Fibroblast of the aortic adventitia (primary cell): ENCODE measurements around the gene NT5DC1. TPM values are rescaled to one million over a fixed set of nuclear protein-coding genes. Genes with fewer than 3 reads are reported as not detected.

Experiments
- DNase-seq: peaks from one replicate; pipeline ENCODE4 v3.0.0-alpha.2; 2010; ENCODE audit warnings: low read depth
- H3K4me3 ChIP-seq: 2 replicates; pipeline ENCODE4 v1.5.1; 2011; ENCODE audit warnings: low read depth, mild to moderate bottlenecking, control low read depth, low read length, moderate library complexity
- total RNA-seq: library from RNA; depleted of rRNA; stranded (reverse); fragments of >200 nt; gene quantifications from 2 replicates; pipeline ENCODE4 v1.2.3, GENCODE V29; 2012; ENCODE audit warnings: low replicate concordance
- TF ChIP-seq, protein P1 (sequence below): IDR thresholded peaks from 2 replicates; pipeline ENCODE4 v1.5.1; 2011; ENCODE audit warnings: mild to moderate bottlenecking, low read length, control low read depth, inconsistent platforms; ENCODE audit not compliant: insufficient read depth

NT5DC1 gene
- total RNA-seq, 1 donor: 7.2 TPM

DNA sequence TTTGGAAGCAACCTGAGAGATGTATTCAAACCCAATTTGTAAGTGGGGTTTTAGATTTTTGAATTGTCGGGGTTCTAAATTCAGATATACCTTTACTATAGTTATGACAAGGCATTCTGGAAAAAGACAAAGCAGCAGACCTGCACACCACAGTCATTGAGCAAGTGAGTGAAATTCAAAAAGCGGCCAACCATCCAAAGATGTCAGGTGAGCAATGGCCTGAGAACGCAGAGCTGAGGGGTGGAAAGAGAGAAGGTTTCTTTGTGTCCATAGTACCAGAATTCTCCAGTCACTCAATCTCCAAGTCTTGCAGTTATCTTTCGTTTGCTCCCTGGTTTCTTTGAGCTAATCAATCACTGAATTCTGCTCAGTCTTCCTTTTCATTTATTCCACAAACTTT, 38.2 kb upstream of the NT5DC1 start:
- H3K4me3 ChIP-seq: no peak overlapping the region
- TF ChIP-seq, protein P1, sequence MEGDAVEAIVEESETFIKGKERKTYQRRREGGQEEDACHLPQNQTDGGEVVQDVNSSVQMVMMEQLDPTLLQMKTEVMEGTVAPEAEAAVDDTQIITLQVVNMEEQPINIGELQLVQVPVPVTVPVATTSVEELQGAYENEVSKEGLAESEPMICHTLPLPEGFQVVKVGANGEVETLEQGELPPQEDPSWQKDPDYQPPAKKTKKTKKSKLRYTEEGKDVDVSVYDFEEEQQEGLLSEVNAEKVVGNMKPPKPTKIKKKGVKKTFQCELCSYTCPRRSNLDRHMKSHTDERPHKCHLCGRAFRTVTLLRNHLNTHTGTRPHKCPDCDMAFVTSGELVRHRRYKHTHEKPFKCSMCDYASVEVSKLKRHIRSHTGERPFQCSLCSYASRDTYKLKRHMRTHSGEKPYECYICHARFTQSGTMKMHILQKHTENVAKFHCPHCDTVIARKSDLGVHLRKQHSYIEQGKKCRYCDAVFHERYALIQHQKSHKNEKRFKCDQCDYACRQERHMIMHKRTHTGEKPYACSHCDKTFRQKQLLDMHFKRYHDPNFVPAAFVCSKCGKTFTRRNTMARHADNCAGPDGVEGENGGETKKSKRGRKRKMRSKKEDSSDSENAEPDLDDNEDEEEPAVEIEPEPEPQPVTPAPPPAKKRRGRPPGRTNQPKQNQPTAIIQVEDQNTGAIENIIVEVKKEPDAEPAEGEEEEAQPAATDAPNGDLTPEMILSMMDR: no peak
- DNase-seq: no peak

DNA sequence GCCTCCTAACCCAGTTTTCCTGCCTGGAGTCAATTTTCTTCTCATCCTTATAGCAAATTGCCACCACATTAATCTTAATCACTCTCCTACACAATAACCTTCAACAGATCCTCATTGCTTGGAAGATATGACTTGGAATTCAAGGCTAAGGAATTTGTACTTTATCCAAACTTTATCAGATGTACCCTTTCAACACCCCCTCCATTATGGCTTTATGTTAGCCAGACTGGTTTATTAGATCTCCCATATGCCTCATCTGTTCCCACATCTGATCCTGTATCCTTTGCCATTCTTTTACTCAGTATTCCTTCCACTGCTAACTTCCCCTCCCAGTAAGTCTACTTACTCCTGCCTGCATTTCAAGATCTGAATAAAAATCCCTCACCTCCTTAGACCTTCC, 36.0 kb upstream of the NT5DC1 start:
- peak; percentile 45 for DNase-seq
- H3K4me3 ChIP-seq: no peak overlapping the region
- TF ChIP-seq, protein P1: no peak

DNA sequence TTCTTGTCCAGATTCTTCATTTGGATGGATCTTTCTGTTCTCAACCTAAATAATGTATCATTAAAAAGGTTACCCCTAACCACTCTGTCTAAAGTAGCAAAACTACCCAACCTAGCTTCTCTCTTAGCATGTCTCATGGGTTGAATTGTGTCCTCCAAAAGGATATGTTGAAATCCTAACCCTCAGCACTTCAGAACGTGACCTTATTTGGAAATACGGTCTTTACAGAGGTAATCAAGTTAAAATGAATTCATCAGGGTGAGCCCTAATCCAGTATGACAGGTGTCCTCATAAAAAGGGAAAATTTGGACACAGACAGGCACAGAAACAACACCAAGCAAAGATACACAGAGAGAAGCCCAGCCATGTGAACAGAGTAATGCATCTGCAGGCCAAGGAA, 33.9 kb upstream of the NT5DC1 start:
- TF ChIP-seq, protein P1: no peak
- H3K4me3 ChIP-seq: no peak overlapping the region
- no peak for DNase-seq

DNA sequence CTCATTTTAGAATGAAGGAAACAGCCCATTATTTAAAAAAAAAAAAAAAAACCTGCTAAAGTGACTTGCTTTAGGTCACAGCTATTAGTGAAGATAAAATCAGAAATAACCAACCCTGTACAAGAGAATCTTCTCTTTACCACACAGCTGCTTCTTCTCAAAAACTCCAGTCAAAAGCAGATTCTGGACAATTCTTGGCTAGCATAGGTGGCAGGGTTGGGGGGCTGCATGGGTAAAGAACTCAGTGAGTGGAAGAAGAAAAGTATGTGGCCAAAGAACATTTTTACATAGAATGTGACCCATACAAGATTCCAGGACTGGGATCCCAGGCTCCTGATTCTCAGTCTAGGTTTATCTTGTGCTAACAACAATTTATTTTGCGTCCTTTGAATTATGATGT, 30.6 kb upstream of the NT5DC1 start:
- DNase-seq: no peak
- TF ChIP-seq, protein P1: no peak
- H3K4me3 ChIP-seq: no peak overlapping the region

DNA sequence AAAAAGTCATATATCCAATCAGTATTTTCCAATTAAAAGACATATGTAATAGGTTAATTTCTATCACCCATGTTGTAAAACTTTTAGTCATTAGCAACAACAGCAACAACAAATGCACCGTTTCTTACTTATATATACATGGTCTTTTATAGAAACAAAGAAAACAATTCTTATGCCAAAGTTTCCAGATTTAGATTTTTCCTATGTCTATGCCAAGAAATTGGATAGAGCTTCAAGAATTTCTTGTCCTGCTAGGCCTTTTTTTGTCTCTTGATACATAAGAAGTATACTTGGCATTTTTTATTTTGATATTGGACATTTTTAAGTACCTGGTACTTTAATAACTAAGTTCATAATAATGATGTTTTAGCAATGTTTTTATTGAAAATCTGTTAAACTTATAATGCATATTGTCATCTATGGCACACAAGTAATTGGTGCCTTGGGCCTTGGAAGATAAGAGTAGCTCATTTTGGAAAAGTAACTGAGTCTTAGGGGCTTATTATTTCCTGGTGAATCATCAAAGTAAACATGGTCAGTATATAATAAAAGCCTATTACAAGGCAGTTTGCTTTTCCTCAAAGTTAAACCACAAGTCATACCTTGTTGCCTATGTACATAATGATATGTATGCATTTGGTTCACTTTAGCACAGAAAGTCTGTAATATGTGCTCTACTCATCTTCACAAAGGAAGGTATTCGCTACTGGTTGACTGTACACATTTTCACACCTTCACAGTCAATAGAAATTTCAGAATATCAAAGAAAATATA, 29.9 kb upstream of the NT5DC1 start:
- no peak overlapping the region for H3K4me3 ChIP-seq
- TF ChIP-seq, protein P1: no peak
- peak; percentile 11 for DNase-seq

DNA sequence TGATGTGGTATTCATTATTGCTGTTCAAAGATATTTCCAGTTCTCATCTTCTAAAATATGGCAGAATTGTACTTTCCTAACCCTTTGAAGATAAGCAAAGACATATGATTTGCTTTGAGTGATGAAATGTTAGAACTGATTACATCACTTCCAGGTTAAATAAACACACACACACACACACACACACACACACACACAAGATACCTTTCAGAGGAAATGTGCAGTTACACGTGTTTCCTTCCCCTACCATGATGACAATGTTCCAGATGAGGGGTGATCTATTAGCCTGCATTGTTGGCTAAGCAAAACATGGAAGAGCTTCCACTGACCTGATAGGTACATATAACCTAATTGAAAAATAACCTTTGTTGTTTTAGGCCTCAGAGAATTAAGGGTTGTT, 28.3 kb upstream of the NT5DC1 start:
- TF ChIP-seq, protein P1: no peak
- H3K4me3 ChIP-seq: no peak overlapping the region
- DNase-seq: no peak
